AG04449 (cell line): ENCODE data around the gene MYADML2.

Experiments
- CTCF ChIA-PET: fragments of 350-600 bp; formaldehyde crosslinking; extraction: SDS; loops from one replicate; lab custom pipeline; 2021; ENCODE audit warnings: antibody characterized with exemption; lab: Yijun Ruan, JAX
- POLR2A ChIA-PET: fragments of 400-600, 350-600 bp; formaldehyde crosslinking; extraction: SDS; loops from one replicate; lab custom pipeline; 2020; ENCODE audit warnings: antibody characterized with exemption, inconsistent platforms; lab: Yijun Ruan, JAX
- DNase-seq: peaks from one replicate; pipeline ENCODE4 v3.0.0-alpha.2; 2010; ENCODE audit warnings: low read depth, low spot score
- H3K4me3 ChIP-seq: 2 replicates; pipeline ENCODE4 v1.5.1; 2011; ENCODE audit warnings: low read depth, mild to moderate bottlenecking, control low read depth, low read length
- TF ChIP-seq, protein P1 (sequence below): IDR thresholded peaks from one replicate; pipeline ENCODE4 v1.5.1; 2011; ENCODE audit warnings: mild to moderate bottlenecking, moderate library complexity, low read length, control low read depth, inconsistent platforms; ENCODE audit not compliant: insufficient read depth; ENCODE audit errors: missing control alignments

Gene MYADML2

DNA sequence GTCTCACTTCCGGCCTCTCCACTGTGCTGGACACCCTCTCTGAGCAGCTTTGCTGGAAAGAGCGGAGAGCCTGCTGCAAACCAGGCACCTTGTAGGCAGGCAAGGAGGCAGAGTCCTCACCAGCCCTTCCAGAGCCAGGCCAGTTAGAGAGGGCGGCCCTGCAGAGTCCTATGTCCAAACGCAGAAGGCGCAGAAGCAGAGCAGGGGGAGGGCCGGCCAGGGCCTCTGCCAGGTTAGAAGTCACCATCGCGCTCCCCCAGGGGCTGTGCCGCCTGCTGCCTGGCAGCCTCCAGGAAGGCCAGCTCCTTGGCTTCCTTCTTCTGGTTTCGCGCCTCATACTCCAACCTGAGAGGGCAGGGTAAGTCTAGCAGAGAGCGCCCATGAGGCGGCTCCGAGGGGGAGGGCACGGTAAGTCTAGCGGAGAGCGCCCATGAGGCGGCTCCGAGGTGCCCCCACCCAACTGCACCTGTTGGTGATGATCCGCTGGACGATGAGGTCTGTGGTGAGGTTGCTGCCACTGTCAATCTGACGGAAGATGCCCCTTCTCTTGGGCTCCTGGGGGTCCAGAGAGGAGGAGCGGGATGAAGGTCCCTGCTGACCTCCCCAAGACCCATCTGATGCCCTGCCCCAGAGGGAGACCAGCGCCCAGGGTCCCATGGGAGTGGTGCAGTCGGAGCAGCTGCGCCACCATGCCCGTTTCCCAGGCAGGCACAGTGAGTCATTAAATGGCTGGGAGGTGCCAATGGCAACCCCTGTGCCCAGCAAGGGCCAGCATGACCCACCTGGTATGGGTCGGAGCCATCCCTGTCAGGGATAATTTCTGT is 42.2 kb downstream of the MYADML2 start:
- DNase-seq: no peak
- TF ChIP-seq, protein P1, sequence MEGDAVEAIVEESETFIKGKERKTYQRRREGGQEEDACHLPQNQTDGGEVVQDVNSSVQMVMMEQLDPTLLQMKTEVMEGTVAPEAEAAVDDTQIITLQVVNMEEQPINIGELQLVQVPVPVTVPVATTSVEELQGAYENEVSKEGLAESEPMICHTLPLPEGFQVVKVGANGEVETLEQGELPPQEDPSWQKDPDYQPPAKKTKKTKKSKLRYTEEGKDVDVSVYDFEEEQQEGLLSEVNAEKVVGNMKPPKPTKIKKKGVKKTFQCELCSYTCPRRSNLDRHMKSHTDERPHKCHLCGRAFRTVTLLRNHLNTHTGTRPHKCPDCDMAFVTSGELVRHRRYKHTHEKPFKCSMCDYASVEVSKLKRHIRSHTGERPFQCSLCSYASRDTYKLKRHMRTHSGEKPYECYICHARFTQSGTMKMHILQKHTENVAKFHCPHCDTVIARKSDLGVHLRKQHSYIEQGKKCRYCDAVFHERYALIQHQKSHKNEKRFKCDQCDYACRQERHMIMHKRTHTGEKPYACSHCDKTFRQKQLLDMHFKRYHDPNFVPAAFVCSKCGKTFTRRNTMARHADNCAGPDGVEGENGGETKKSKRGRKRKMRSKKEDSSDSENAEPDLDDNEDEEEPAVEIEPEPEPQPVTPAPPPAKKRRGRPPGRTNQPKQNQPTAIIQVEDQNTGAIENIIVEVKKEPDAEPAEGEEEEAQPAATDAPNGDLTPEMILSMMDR: no peak
- POLR2A ChIA-PET: no interaction called here
- CTCF ChIA-PET: no interaction called here
- no peak overlapping the region for H3K4me3 ChIP-seq

DNA sequence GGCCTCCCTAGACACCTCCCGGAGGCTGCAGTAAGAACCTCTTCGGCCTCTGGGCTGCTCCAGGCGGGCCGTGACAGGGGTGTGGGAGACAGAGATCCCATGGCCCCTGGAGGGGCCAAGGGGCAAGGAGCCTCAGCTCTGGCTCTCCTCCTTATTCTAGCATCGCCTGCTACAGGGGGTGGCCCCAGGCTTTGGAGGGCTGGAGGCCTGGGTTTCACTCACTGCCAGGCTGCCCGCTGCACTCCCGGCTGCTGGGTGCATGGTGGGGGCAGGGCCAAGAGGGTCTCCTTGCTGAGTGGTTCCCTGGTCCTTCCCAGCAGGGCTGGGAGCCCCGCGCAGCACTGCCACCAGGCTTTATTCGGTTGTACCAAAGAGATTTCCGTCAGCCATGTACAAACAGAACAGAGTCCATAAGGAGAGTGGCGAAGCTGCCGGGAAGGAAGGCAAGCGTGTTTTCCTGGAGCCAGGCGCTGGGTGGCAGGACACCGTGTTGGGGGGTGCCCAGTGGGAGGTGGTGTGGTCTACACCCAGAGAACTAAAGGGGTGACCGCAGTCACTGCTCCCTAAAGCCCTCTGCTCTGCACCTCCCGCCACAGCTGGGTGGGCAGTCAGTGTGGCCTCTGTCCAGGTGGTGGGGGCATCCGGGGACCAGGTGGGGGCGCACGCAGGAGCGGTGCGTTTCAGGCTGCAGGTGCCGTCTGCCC is 43.0 kb downstream of the MYADML2 start:
- CTCF ChIA-PET: no interaction called here
- no peak for DNase-seq
- POLR2A ChIA-PET: no interaction called here
- H3K4me3 ChIP-seq: no peak overlapping the region
- TF ChIP-seq, protein P1: no peak

DNA sequence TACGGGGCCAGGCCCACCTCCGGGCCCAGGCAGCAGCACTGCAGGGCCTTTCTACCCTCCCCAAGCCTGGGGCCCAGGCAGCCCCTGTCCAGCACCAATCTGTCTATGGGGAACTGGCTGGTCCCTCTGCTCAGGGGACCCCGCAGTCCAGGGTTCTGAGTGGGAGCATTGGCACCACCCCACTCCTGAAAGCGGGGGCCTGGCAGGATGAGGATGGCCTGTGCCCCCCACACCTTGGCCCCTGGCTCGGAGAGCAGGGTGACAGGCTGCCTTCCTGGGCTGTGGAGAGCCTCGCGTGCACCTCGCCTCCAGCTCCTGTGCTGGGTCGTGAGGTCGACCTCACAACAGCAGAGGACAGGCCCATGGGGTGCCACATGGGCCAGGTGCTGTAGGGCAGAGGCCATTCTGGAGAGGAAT is 43.6 kb downstream of the MYADML2 start:
- TF ChIP-seq, protein P1: no peak
- CTCF ChIA-PET: no interaction called here
- POLR2A ChIA-PET: interaction anchor here (0.7 kb wide), 1 partner anchor 23 kb away, joined by 3 read pairs; no protein-coding TSS in a partner anchor
- no peak for DNase-seq
- H3K4me3 ChIP-seq: no peak overlapping the region

DNA sequence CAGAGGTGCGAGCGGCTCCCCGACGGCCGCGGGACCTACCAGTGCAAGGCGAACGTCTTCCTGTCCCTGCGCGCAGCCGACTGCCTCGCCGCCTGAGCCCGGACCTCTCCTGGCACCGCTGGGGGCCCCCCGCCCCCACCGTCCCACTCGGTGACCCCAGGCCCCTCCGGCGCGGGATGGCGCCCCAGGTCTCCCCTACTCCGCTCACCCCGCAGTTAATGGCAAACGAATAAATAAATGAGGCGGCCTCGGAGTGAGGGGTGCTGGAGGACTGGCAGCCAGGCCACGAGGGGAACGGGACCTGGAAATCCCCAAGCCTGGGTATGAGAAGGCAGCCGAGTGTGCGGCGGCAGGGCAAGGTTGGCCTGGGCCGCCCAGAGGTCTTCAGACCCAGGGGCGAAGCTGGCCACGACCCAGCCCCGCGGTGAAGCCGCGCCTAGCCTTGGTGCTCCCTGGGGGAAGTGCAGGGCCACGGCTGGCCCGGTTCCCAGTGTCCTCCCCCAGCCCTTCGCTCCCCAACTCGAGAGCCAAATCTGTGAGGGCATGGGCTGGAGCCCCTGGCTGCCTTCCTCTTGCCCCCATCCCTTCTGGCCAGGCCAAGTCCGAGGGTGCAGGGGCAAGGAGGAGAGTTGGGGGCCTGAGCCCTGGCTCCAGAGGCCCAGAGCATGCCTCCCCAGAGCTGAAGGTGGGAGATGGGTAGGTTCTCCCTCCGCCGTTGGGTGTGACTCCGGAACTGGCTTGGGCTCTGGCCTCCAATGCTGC is 44.2 kb downstream of the MYADML2 start:
- TF ChIP-seq, protein P1: no peak
- ChIA-PET POLR2A (interaction anchor here (0.7 kb wide), 1 partner anchor 24 kb away, joined by 3 read pairs; no protein-coding TSS in a partner anchor), CTCF (no interaction called here)
- DNase-seq: no peak
- H3K4me3 ChIP-seq: peak overlapping the region; percentile 36

DNA sequence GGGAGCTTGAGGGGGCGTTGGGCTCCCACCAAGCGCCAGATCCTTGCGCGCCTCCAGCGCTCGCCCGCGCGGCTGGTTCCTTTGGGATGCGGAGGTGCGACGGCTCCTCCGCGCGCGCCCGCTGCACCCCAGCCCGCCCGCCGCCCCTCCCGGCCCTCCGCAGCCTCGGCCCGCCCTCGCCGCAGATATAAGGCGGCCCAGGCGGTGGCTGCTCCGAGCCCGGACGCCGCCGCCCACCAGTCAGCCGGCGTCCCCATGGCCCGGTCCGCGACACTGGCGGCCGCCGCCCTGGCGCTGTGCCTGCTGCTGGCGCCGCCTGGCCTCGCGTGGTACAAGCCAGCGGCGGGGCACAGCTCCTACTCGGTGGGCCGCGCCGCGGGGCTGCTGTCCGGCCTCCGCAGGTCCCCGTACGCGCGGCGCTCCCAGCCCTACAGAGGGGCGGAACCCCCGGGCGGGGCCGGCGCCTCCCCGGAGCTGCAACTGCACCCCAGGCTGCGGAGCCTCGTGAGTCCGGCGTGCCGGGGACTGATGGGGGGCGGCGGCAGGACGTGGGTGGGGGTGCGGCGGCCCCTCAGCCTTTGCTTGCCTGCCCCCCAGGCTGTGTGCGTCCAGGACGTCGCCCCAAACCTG is 44.9 kb downstream of the MYADML2 start, which contains the start of gene NPB:
Gene NPB, plus strand, starts transcription at position 216 of the 630 bp plus-strand sequence. Its CDS starts 40 bp downstream, at position 256.
- peak within 1 kb of the TSS; percentile 36 for H3K4me3 ChIP-seq
- TF ChIP-seq, protein P1: no peak
- ChIA-PET POLR2A (no interaction called here), CTCF (interaction anchor here (1.0 kb wide), 1 partner anchor 10 kb away, joined by 3 read pairs; no protein-coding TSS in a partner anchor)
- DNase-seq: no peak
